Right atrium auricular region (tissue), 2 donors: Measurements from ENCODE around the gene PTPRN. TPM values are rescaled to one million over a fixed set of nuclear protein-coding genes. Genes with fewer than 3 reads are reported as not detected.
A peak's percentile ranks its signal among the peaks of the same experiment; 100 is the strongest.

ENCODE experiments used
- DNase-seq: peaks from one replicate; pipeline ENCODE4 v3.0.0-alpha.2; 2019; ENCODE audit warnings: low spot score
- H3K27ac ChIP-seq, 2 donors: fragments of 200-600 bp; sonication (generic); 1 replicate in 1 of 2; 2 replicates in 1 of 2; pipeline ENCODE4 v1.5.1; 2016 to 2019
- H3K27me3 ChIP-seq, 2 donors: fragments of 200-600 bp; sonication (generic); one replicate each; pipeline versions ENCODE4 v1.5.1 to v1.6.0; 2017 to 2019
- H3K36me3 ChIP-seq: fragments of 200-600 bp; sonication (generic); one replicate; pipeline ENCODE4 v1.5.1; 2016
- H3K4me1 ChIP-seq, 2 donors: fragments of 200-600 bp; sonication (generic); one replicate each; pipeline versions ENCODE4 v1.5.1 to v1.6.0; 2017 to 2019
- H3K4me3 ChIP-seq, 2 donors: fragments of 200-600 bp; sonication (generic); 1 replicate in 1 of 2; 2 replicates in 1 of 2; pipeline ENCODE4 v1.5.1; 2017 to 2019; ENCODE audit warnings: mild to moderate bottlenecking in 1 of 2, moderate library complexity in 1 of 2
- H3K9me3 ChIP-seq, 2 donors: fragments of 200-600 bp; sonication (generic); one replicate each; pipeline ENCODE4 v1.5.1; 2019
- microRNA counts, 2 donors: library from miRNA; unstranded; fragments of <30 nt; microRNA quantifications; one replicate each; lab custom pipeline; 2016 to 2017
- microRNA-seq, 2 donors: library from miRNA; unstranded; fragments of <30 nt; microRNA quantifications; one replicate each; pipeline ENCODE4, GENCODE V29; 2016 to 2017; ENCODE audit warnings: borderline number of aligned reads in 2 of 2, borderline replicate concordance in 1 of 2
- total RNA-seq, 2 donors: library from RNA; depleted of rRNA; stranded (reverse); fragments of >200 nt; gene quantifications; one replicate each; pipeline ENCODE4 v1.1.0, GENCODE V29; 2016
- TF ChIP-seq, protein P1 (sequence below), 2 donors: fragments of 200-600 bp; sonication (generic); IDR thresholded peaks; one replicate each; pipeline ENCODE4 v1.5.1; 2019; ENCODE audit warnings: antibody characterized with exemption in 2 of 2

Gene PTPRN
- total RNA-seq, 2 donors from 2014 or later: 0.74 TPM; not detected in 1

DNA sequence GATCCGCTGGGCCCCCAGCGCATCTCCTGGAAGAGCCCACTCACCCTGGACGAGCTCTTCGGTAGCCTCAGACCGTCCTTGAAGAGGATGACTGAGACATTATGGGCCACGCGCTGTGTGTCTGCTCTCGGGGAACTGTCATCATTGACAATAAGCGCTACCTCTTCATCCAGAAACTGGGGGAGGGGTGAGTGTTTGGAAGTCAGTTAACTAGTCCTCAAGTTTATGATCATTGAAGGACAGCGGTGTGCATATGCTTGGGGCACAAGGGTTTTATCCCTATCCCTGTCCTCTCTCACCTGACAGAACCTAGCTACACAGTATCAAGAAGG, 63.3 kb downstream of the PTPRN start:
- H3K27ac ChIP-seq: peak overlapping the region; percentile 89 to 94
- TF ChIP-seq, protein P1, sequence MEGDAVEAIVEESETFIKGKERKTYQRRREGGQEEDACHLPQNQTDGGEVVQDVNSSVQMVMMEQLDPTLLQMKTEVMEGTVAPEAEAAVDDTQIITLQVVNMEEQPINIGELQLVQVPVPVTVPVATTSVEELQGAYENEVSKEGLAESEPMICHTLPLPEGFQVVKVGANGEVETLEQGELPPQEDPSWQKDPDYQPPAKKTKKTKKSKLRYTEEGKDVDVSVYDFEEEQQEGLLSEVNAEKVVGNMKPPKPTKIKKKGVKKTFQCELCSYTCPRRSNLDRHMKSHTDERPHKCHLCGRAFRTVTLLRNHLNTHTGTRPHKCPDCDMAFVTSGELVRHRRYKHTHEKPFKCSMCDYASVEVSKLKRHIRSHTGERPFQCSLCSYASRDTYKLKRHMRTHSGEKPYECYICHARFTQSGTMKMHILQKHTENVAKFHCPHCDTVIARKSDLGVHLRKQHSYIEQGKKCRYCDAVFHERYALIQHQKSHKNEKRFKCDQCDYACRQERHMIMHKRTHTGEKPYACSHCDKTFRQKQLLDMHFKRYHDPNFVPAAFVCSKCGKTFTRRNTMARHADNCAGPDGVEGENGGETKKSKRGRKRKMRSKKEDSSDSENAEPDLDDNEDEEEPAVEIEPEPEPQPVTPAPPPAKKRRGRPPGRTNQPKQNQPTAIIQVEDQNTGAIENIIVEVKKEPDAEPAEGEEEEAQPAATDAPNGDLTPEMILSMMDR (IDR thresholded peaks at IDR 0.05): no peak
- H3K4me1 ChIP-seq: peaks cover 0 to 38% of the 10 kb centered on the region in 2 donors
- no peak for DNase-seq
- peaks cover 18% of the 10 kb centered on the region for H3K36me3 ChIP-seq
- H3K9me3 ChIP-seq: no peaks in the 10 kb centered on the region
- peak overlapping the region; percentile 67 to 92 for H3K4me3 ChIP-seq
- no peaks in the 10 kb centered on the region for H3K27me3 ChIP-seq

- H3K9me3 ChIP-seq: no peaks in the 10 kb centered on the region
- peak within 1 kb of the TSS; percentile 89 to 94 for H3K27ac ChIP-seq
- TF ChIP-seq, protein P1 (IDR thresholded peaks at IDR 0.05): no peak
- H3K36me3 ChIP-seq: peaks cover 14% of the 10 kb centered on the region
- peaks cover 0 to 35% of the 10 kb centered on the region in 2 donors for H3K4me1 ChIP-seq
- peak; percentile 96 for DNase-seq
- no peaks in the 10 kb centered on the region for H3K27me3 ChIP-seq
- peak within 1 kb of the TSS; percentile 67 to 92 for H3K4me3 ChIP-seq
Observed at GRCh38 chr2:219245148-219245898, 63.9 kb downstream of the PTPRN start, which contains the start of the genes GLB1L and STK16. Gene GLB1L (minus strand): TSS chr2:219245444. CDS start chr2:219243573, 1,871 bp downstream. Gene STK16 (plus strand): TSS chr2:219245479. CDS start chr2:219246000, 521 bp downstream.

- no peak for DNase-seq
- no peaks in the 10 kb centered on the region for H3K9me3 ChIP-seq
- TF ChIP-seq, protein P1 (IDR thresholded peaks at IDR 0.05): no peak
- H3K27ac ChIP-seq: peak overlapping the region; percentile 89 to 94
- peaks cover 14% of the 10 kb centered on the region for H3K36me3 ChIP-seq
- H3K4me1 ChIP-seq: peaks cover 0 to 29% of the 10 kb centered on the region in 2 donors
- H3K4me3 ChIP-seq: peak overlapping the region; percentile 67 to 92
- no peaks in the 10 kb centered on the region for H3K27me3 ChIP-seq
Observed at GRCh38 chr2:219244789-219245147, 64.4 kb downstream of the PTPRN start.

DNA sequence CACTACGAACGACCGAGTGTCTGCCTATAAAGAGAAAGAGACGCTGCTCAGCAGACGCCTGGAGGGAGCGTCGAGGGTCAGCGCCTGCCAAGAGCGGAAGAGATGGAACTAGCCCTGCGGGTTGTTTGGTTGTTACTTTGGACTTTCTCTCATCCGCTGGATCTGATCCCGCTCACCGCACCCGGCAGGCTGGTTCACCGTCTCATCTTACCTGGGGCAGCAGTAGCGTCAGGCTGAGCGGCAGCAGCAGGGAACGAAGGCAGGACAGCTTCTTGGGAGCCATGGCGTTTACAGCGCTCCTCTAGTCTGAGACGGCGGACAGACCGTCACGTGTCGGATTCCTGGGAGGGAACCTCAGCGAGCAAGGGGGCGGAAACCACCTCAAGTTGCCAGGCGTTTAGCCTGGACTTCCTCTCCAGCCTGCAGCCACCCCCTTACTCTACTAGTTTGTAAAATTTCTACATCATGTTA, 65.9 kb downstream of the PTPRN start:
- H3K4me3 ChIP-seq: peak overlapping the region in 1 of 2 donors; percentile 5
- H3K27ac ChIP-seq: no peak overlapping the region
- peak; percentile 68 for DNase-seq
- H3K9me3 ChIP-seq: no peaks in the 10 kb centered on the region
- no peaks in the 10 kb centered on the region for H3K27me3 ChIP-seq
- TF ChIP-seq, protein P1 (IDR thresholded peaks at IDR 0.05): no peak
- peaks cover 12% of the 10 kb centered on the region for H3K36me3 ChIP-seq
- peaks cover 0 to 19% of the 10 kb centered on the region in 2 donors for H3K4me1 ChIP-seq

MicroRNA genes within 50 kb of the gene (microRNA counts, 767-probe panel; counts per million panel counts)
- 0 to 1,658 counts per million in 2 donors for microRNA hsa-miR-153 (lab: Ali Mortazavi, UCI)

Small RNAs within 50 kb of the gene (microRNA-seq; reads per million reads assigned to microRNA genes)
- 0 reads per million in 2 donors for gene MIR153-1

Other genes starting within 250 kb of the PTPRN start
- not detected for gene IHH, start 248.5 kb downstream of the PTPRN start, total RNA-seq
- 1 to 10 TPM; 8.3 to 8.4 TPM for gene NHEJ1, start 148.6 kb downstream of the PTPRN start, total RNA-seq
- gene SLC23A3, start 139.4 kb downstream of the PTPRN start, total RNA-seq: under 1 TPM; 0.33 to 0.55 TPM
- 10 to 100 TPM; 32.4 to 42.3 TPM for gene CNPPD1, start 132.5 kb downstream of the PTPRN start, total RNA-seq
- 10 to 100 TPM; 26.6 to 41.7 TPM for gene RETREG2, start 131.1 kb downstream of the PTPRN start, total RNA-seq
- 10 to 100 TPM; 15.5 to 31.5 TPM for gene ZFAND2B, start 102.6 kb downstream of the PTPRN start, total RNA-seq
- gene ABCB6, start 90.4 kb downstream of the PTPRN start, total RNA-seq: 10 to 100 TPM in 1 of 2 donors, 1 to 10 TPM in 1; 9.3 to 12.1 TPM
- 10 to 100 TPM; 78.8 to 80.3 TPM for gene ATG9A, start 79.8 kb downstream of the PTPRN start, total RNA-seq
- gene ANKZF1, start 79.6 kb downstream of the PTPRN start, total RNA-seq: 10 to 100 TPM; 14.5 to 14.9 TPM
- 1 to 10 TPM; 1.8 to 3.4 TPM for gene GLB1L, start 64.0 kb downstream of the PTPRN start, total RNA-seq
- 1 to 10 TPM; 7.0 to 9.0 TPM for gene STK16, start 63.9 kb downstream of the PTPRN start, total RNA-seq
- gene TUBA4B, start 56.2 kb downstream of the PTPRN start, total RNA-seq: not detected
- gene TUBA4A, start 55.5 kb downstream of the PTPRN start, total RNA-seq: 100 to 1,000 TPM in 1 of 2 donors, 10 to 100 TPM in 1; 51.7 to 159 TPM
- 10 to 100 TPM; 33.3 to 38.7 TPM for gene DNAJB2, start 30.0 kb downstream of the PTPRN start, total RNA-seq
- gene RESP18, start 23.3 kb upstream of the PTPRN start, total RNA-seq: not detected
- 10 to 100 TPM; 48.1 to 51.2 TPM for gene DNPEP, start 78.5 kb upstream of the PTPRN start, total RNA-seq
- gene DES, start 109.0 kb upstream of the PTPRN start, total RNA-seq: over 10,000 TPM; 12,280 to 13,654 TPM
- gene SPEG, start 125.4 kb upstream of the PTPRN start, total RNA-seq: 10 to 100 TPM; 82.2 to 90.8 TPM
- gene GMPPA, start 189.5 kb upstream of the PTPRN start, total RNA-seq: 10 to 100 TPM; 21.6 to 23.3 TPM
- not detected for gene ASIC4, start 205.1 kb upstream of the PTPRN start, total RNA-seq
- 100 to 1,000 TPM; 206 to 228 TPM for gene CHPF, start 234.4 kb upstream of the PTPRN start, total RNA-seq
- gene TMEM198, start 234.6 kb upstream of the PTPRN start, total RNA-seq: 1 to 10 TPM; 1.8 to 4.3 TPM